ACC112 (cell line): ENCODE data around the gene SMG1.
"Not testable (repeated sequence)": the region's sequence is repeated elsewhere in the genome, so short reads cannot be mapped to it uniquely, and the experiment has no call there.

ENCODE experiments used
- H2AFZ ChIP-seq: fragments of 200-600 bp; sonication (generic); one replicate; pipeline ENCODE4 v1.6.0; 2017; ENCODE audit warnings: antibody characterized with exemption, low read length; ENCODE audit not compliant: unreplicated experiment
- H3K27ac ChIP-seq: fragments of 200-600 bp; sonication (generic); 2 replicates; pipeline ENCODE4 v1.5.1; 2014; ENCODE audit warnings: low read depth, mild to moderate bottlenecking, antibody characterized with exemption, low read length, moderate library complexity
- H3K27me3 ChIP-seq: fragments of 200-600 bp; sonication (generic); 2 replicates; pipeline ENCODE4 v1.6.1; 2014; ENCODE audit warnings: mild to moderate bottlenecking, antibody characterized with exemption, low read length, moderate library complexity, mixed read lengths; ENCODE audit not compliant: insufficient read depth
- H3K36me3 ChIP-seq: fragments of 200-600 bp; sonication (generic); 2 replicates; pipeline ENCODE4 v1.6.1; 2016; ENCODE audit warnings: mild to moderate bottlenecking, antibody characterized with exemption, low read length, moderate library complexity, mixed read lengths; ENCODE audit not compliant: insufficient read depth
- H3K4me1 ChIP-seq: fragments of 200-600 bp; sonication (generic); one replicate; pipeline ENCODE4 v1.6.1; 2016; ENCODE audit warnings: low read length, mixed read lengths; ENCODE audit not compliant: insufficient read depth, unreplicated experiment, control insufficient read depth
- H3K4me3 ChIP-seq: fragments of 200-600 bp; sonication (generic); 2 replicates; pipeline ENCODE4 v1.5.1; 2014; ENCODE audit warnings: mild to moderate bottlenecking, low read depth, low read length
- H3K79me2 ChIP-seq: fragments of 200-600 bp; sonication (generic); one replicate; pipeline ENCODE4 v1.6.0; 2016; ENCODE audit warnings: low read length; ENCODE audit not compliant: control insufficient read depth, unreplicated experiment, insufficient read depth

SMG1 gene

GRCh38 chr16:18901194-18901593 is 25.0 kb downstream of the SMG1 start:
- H3K4me3 ChIP-seq, H3K27ac ChIP-seq, H3K27me3 ChIP-seq, H2AFZ ChIP-seq, H3K36me3 ChIP-seq: not testable (repeated sequence)
- Histone ChIP-seq H3K79me2 (peaks cover 47% of the 10 kb centered on the region), H3K4me1 (peaks cover 11% of the 10 kb centered on the region)

GRCh38 chr16:18884456-18884855 is 41.8 kb downstream of the SMG1 start:
- H3K36me3 ChIP-seq, H3K27ac ChIP-seq, H3K27me3 ChIP-seq, H3K4me1 ChIP-seq, H3K4me3 ChIP-seq, H3K79me2 ChIP-seq, H2AFZ ChIP-seq: not testable (repeated sequence)

GRCh38 chr16:18877734-18878133 is 48.5 kb downstream of the SMG1 start:
- not testable (repeated sequence) for H3K79me2 ChIP-seq, H3K27ac ChIP-seq, H3K4me1 ChIP-seq, H2AFZ ChIP-seq, H3K36me3 ChIP-seq, H3K27me3 ChIP-seq, H3K4me3 ChIP-seq

GRCh38 chr16:18877259-18877658 is 48.9 kb downstream of the SMG1 start:
- H2AFZ ChIP-seq, H3K36me3 ChIP-seq, H3K4me1 ChIP-seq, H3K4me3 ChIP-seq, H3K79me2 ChIP-seq, H3K27ac ChIP-seq, H3K27me3 ChIP-seq: not testable (repeated sequence)

- not testable (repeated sequence) for H3K4me3 ChIP-seq, H3K79me2 ChIP-seq, H3K36me3 ChIP-seq, H3K27ac ChIP-seq, H3K27me3 ChIP-seq, H3K4me1 ChIP-seq, H2AFZ ChIP-seq
Measured at GRCh38 chr16:18876301-18876700, 49.9 kb downstream of the SMG1 start.

- not testable (repeated sequence) for H3K27ac ChIP-seq, H3K36me3 ChIP-seq, H3K4me3 ChIP-seq, H3K79me2 ChIP-seq, H2AFZ ChIP-seq, H3K27me3 ChIP-seq
- H3K4me1 ChIP-seq: peaks cover 14% of the 10 kb centered on the region
Measured at GRCh38 chr16:18869043-18869771, 57.0 kb downstream of the SMG1 start.

- H3K36me3 ChIP-seq: not testable (repeated sequence)
Measured at GRCh38 chr16:18866277-18866823, 59.9 kb downstream of the SMG1 start.

GRCh38 chr16:18862891-18863290 is 63.3 kb downstream of the SMG1 start:
- not testable (repeated sequence) for H3K36me3 ChIP-seq, H3K4me3 ChIP-seq

More at GRCh38 chr16:18866277-18866823, 59.9 kb downstream of the SMG1 start:
- H2AFZ ChIP-seq, H3K27me3 ChIP-seq, H3K4me3 ChIP-seq, H3K79me2 ChIP-seq: not testable (repeated sequence)
- Histone ChIP-seq H3K27ac (peak overlapping the region; percentile 69), H3K4me1 (peaks cover 17% of the 10 kb centered on the region)

GRCh38 chr16:18855196-18855595 is 71.0 kb downstream of the SMG1 start:
- Histone ChIP-seq H3K36me3 (peaks cover 8% of the 10 kb centered on the region), H3K4me1 (no peaks in the 10 kb centered on the region), H3K27me3 (no peaks in the 10 kb centered on the region), H3K79me2 (no peaks in the 10 kb centered on the region), H3K27ac (no peak overlapping the region), H3K4me3 (no peak overlapping the region), H2AFZ (no peak overlapping the region)

More at GRCh38 chr16:18862891-18863290, 63.3 kb downstream of the SMG1 start:
- H3K27me3 ChIP-seq, H3K27ac ChIP-seq, H3K79me2 ChIP-seq, H2AFZ ChIP-seq: not testable (repeated sequence)
- peaks cover 17% of the 10 kb centered on the region for H3K4me1 ChIP-seq

GRCh38 chr16:18853694-18854093 is 72.5 kb downstream of the SMG1 start:
- no peak overlapping the region for H2AFZ ChIP-seq
- H3K4me1 ChIP-seq: no peaks in the 10 kb centered on the region
- no peak overlapping the region for H3K27ac ChIP-seq
- H3K36me3 ChIP-seq: peaks cover 15% of the 10 kb centered on the region
- H3K4me3 ChIP-seq: no peak overlapping the region
- H3K27me3 ChIP-seq: no peaks in the 10 kb centered on the region
- no peaks in the 10 kb centered on the region for H3K79me2 ChIP-seq

- no peaks in the 10 kb centered on the region for H3K79me2 ChIP-seq
- H3K27ac ChIP-seq: no peak overlapping the region
- no peaks in the 10 kb centered on the region for H3K4me1 ChIP-seq
- H3K4me3 ChIP-seq: no peak overlapping the region
- peaks cover 16% of the 10 kb centered on the region for H3K36me3 ChIP-seq
- H3K27me3 ChIP-seq: no peaks in the 10 kb centered on the region
- no peak overlapping the region for H2AFZ ChIP-seq
Measured at GRCh38 chr16:18852647-18853046, 73.6 kb downstream of the SMG1 start.
